Gastrocnemius medialis (tissue), 4 donors: ENCODE measurements around the gene PDCD1. TPM values are rescaled to one million over a fixed set of nuclear protein-coding genes. Genes with fewer than 3 reads are reported as not detected.
A peak's percentile ranks its signal among the peaks of the same experiment; 100 is the strongest.
"Not testable (repeated sequence)": the region's sequence is repeated elsewhere in the genome, so short reads cannot be mapped to it uniquely, and the experiment has no call there.

Experiments used
- ATAC-seq, 2 donors: fragments of 150-250 bp; one replicate each; pipeline ENCODE4 v1.9.1; 2016
- DNase-seq, 2 donors: peaks; one replicate each; pipeline ENCODE4 v3.0.0-alpha.2; 2019
- H3K27ac ChIP-seq, 4 donors: fragments of 200-600 bp; sonication (generic); 1 replicate in 1 of 4; 2 replicates in 3 of 4; pipeline ENCODE4 v1.5.1; 2016 to 2018; ENCODE audit warnings: mild to moderate bottlenecking in 2 of 4, moderate library complexity in 1 of 4
- H3K27me3 ChIP-seq, 3 donors: fragments of 200-600 bp; sonication (generic) in 2 of 3; 1 replicate in 1 of 3; 2 replicates in 2 of 3; pipeline versions ENCODE4 v1.5.1 to v1.6.0; 2016 to 2019; ENCODE audit warnings: mild to moderate bottlenecking in 1 of 3, moderate library complexity in 1 of 3
- H3K36me3 ChIP-seq, 2 donors: fragments of 200-600 bp; sonication (generic) in 1 of 2; one replicate each; pipeline ENCODE4 v1.5.1; 2017 to 2018
- H3K4me1 ChIP-seq, 2 donors: fragments of 200-600 bp; sonication (generic) in 1 of 2; one replicate each; pipeline ENCODE4 v1.5.1; 2016 to 2017; ENCODE audit warnings: mild to moderate bottlenecking in 2 of 2
- H3K4me3 ChIP-seq, 4 donors: fragments of 200-600 bp; sonication (generic) in 3 of 4; 1 replicate in 1 of 4; 2 replicates in 3 of 4; pipeline ENCODE4 v1.5.1; 2016 to 2019; ENCODE audit warnings: mild to moderate bottlenecking in 2 of 4
- H3K9me3 ChIP-seq, 3 donors: fragments of 200-600 bp; sonication (generic) in 2 of 3; 1 replicate in 1 of 3; 2 replicates in 2 of 3; pipeline ENCODE4 v1.5.1; 2016 to 2019
- POLR2A ChIP-seq, 2 donors: fragments of 450-650 bp; IDR thresholded peaks; one replicate each; pipeline ENCODE4 v1.6.1; 2017; ENCODE audit warnings: antibody characterized with exemption in 2 of 2, mild to moderate bottlenecking in 2 of 2, moderate library complexity in 2 of 2
- in situ Hi-C, 4 donors: fragments of 200-750 bp; cut with MboI; loops; one replicate each; pipeline versions ENCODE4 v1.15.0 to v1.8.0; 2017; ENCODE audit warnings: low sequenced_read_pairs in 4 of 4
- intact Hi-C: fragments of 100-400 bp; cut with DNase I; formaldehyde crosslinking; loops from one replicate; pipeline ENCODE4 v1.15.1; 2023; ENCODE audit warnings: low total_unique reads
- total RNA-seq, 4 donors: library from RNA; depleted of rRNA; stranded (reverse); fragments of >200 nt; gene quantifications; one replicate each; pipeline versions ENCODE4 v1.1.0 to v1.2.3, GENCODE V29; 2016
- TF ChIP-seq, protein P1 (sequence below), 5 experiments: fragments of 450-650 bp in 3 of 5; fragments of 200-600 bp in 2 of 5; sonication (generic) in 2 of 5; IDR thresholded peaks in 4 of 5; conservative IDR thresholded peaks in 1 of 5; 1 replicate in 4 of 5; 2 replicates in 1 of 5; pipeline ENCODE4 v1.5.1; 2016 to 2019; ENCODE audit warnings: antibody characterized with exemption in 5 of 5, mild to moderate bottlenecking in 3 of 5, moderate library complexity in 3 of 5

The PDCD1 gene
- under 1 TPM in 1 of 4 donors, not detected in 3; 0.13 TPM for total RNA-seq

DNA sequence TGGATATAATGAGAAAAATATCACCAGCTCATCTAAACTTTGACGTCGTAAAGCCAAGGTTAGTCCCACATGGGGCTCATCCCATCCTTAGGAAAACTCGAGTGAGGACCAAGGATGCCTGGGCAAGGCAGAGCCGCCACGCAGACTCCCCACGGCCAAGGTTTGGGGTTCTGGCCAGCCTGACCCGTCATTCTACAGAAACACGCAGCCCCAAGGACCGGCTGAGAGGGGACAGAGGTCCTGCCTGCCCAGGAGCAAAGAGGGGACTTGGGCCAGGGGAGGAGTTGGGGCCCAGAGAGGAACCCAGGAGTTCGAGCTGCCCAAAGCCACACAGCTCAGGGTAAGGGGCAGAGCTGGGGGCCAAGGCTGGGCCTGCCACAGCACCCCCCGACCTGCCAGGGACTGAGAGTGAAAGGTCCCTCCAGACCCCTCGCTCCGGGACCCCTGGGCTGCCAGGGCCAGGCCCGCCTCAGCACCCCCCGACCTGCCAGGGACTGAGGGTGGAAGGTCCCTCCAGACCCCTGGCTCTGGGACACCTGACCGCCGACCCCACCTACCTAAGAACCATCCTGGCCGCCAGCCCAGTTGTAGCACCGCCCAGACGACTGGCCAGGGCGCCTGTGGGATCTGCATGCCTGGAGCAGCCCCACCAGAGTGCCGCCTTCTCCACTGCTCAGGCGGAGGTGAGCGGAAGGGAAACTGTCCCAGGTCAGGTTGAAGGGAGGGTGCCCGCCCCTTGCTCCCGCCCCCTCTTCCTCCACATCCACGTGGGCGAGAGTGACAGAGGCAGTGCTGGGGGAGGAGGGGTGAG lies at the start of gene PDCD1:
Gene PDCD1, minus strand, starts transcription at position 689 of the 811 bp plus-strand sequence. Its CDS starts 56 bp downstream, at position 633.
- peaks cover 12 to 16% (median 14%) of the 10 kb centered on the region in 3 donors for H3K27me3 ChIP-seq
- H3K4me1 ChIP-seq, result peaks cover 13 to 17% of the 10 kb centered on the region in 2 donors
- H3K4me3 ChIP-seq, result peak within 1 kb of the TSS; percentile 18 to 43 (median 32)
- intact Hi-C loops (no loop called here), in situ Hi-C loops (no loop called here)
- peak within 1 kb of the TSS; percentile 43 to 79 (median 72) for H3K27ac ChIP-seq
- DNase-seq, result peak in 1 of 2 donors; percentile 23
- no peaks in the 10 kb centered on the region for H3K9me3 ChIP-seq
- no peaks in the 10 kb centered on the region for H3K36me3 ChIP-seq
- no peak for ATAC-seq
- TF ChIP-seq, protein P1, sequence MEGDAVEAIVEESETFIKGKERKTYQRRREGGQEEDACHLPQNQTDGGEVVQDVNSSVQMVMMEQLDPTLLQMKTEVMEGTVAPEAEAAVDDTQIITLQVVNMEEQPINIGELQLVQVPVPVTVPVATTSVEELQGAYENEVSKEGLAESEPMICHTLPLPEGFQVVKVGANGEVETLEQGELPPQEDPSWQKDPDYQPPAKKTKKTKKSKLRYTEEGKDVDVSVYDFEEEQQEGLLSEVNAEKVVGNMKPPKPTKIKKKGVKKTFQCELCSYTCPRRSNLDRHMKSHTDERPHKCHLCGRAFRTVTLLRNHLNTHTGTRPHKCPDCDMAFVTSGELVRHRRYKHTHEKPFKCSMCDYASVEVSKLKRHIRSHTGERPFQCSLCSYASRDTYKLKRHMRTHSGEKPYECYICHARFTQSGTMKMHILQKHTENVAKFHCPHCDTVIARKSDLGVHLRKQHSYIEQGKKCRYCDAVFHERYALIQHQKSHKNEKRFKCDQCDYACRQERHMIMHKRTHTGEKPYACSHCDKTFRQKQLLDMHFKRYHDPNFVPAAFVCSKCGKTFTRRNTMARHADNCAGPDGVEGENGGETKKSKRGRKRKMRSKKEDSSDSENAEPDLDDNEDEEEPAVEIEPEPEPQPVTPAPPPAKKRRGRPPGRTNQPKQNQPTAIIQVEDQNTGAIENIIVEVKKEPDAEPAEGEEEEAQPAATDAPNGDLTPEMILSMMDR (IDR thresholded peaks at IDR 0.05 in 4 of 5, conservative IDR thresholded peaks at IDR 0.05 in 1 of 5), result no peak
- no peak for TF ChIP-seq POLR2A (IDR thresholded peaks at IDR 0.05)

DNA sequence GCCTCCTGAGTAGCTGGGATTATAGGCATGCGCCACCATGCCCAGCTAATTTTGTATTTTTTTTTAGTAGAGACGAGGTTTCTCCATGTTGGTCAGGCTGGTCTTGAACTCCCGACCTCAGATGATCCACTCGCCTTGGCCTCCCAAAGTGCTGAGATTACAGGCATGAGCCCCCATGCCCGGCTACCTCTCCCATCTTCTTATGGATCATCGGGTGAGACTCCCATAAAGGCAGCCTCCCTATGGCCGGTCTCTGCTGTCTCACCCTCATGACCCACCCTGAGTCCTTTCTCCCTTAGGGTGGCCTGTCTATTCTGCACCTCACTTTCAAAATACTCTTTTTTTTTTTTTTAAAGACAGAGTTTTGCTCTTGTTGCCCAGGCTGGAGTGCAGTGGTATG lies 49.1 kb upstream of the PDCD1 start:
- in situ Hi-C loops, intact Hi-C loops, H3K27me3 ChIP-seq: not testable (repeated sequence)

DNA sequence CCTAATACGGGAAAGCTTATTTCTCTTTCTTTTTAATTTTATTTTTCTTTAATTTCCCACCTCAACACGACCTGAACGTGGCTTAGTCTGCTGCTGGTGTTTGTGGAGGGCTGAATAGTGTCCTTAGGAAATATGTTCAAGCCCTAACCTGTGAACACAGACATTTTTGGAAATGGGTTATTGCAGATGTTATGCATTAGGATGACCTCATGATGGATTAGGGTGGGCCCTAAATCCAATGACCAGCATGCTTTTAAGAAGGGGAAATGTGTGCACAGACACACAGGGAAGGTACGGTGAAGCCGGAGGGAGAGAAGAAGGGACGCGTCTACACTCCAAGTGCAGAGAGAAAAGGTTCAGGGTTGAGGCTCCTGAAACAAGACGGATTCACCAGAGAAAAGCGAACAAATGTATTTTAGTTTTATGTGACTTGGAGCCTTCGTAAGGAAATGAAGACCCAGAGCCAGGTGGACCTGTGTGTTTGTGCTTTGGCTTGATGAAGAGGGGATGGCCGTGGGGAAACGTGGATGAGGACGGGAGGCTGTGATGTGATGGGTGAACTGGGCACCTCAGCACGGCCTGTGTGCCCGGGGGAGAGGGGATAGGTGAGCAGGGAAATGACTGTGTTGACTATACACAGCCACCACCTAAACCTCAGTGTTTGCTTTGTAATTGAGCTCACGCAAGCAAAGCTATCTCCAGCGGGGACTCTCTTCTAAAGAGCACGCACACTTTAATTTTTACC lies 48.3 kb upstream of the PDCD1 start:
- Histone ChIP-seq H3K27ac (no peak overlapping the region), H3K9me3 (no peaks in the 10 kb centered on the region), H3K4me1 (no peaks in the 10 kb centered on the region), H3K27me3 (no peaks in the 10 kb centered on the region), H3K4me3 (no peak overlapping the region), H3K36me3 (no peaks in the 10 kb centered on the region)
- in situ Hi-C loops (no loop called here), intact Hi-C loops (no loop called here)
- TF ChIP-seq, protein P1 (IDR thresholded peaks at IDR 0.05 in 4 of 5, conservative IDR thresholded peaks at IDR 0.05 in 1 of 5), result no peak
- TF ChIP-seq POLR2A (IDR thresholded peaks at IDR 0.05), result no peak
- ATAC-seq, result no peak
- no peak for DNase-seq

More for the DNA sequence above, 49.1 kb upstream of the PDCD1 start:
- H3K4me1 ChIP-seq, H3K4me3 ChIP-seq, ATAC-seq, H3K9me3 ChIP-seq, H3K27ac ChIP-seq, H3K36me3 ChIP-seq, DNase-seq: not testable (repeated sequence)

DNA sequence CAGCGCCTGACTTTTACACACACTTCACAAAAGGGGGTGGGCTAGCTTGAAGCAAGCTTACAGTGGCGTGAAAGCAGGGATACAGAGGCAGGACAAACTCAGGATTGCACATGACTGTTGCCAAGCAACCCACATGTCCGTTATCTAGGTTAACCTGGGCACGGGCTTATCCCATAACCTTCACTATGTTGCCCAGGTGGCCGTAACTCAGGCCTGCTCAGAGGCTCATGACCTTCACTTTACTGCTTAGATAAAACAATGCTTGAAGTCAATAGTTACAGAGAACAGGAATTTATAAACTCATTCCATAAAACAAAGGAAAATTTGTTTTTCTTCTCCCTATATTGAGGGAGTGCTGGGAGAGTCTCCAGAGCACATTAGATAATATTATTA lies 47.7 kb upstream of the PDCD1 start:
- DNase-seq, H3K9me3 ChIP-seq, H3K4me1 ChIP-seq, in situ Hi-C loops, H3K4me3 ChIP-seq, H3K36me3 ChIP-seq, H3K27me3 ChIP-seq, ATAC-seq, intact Hi-C loops, H3K27ac ChIP-seq: not testable (repeated sequence)

DNA sequence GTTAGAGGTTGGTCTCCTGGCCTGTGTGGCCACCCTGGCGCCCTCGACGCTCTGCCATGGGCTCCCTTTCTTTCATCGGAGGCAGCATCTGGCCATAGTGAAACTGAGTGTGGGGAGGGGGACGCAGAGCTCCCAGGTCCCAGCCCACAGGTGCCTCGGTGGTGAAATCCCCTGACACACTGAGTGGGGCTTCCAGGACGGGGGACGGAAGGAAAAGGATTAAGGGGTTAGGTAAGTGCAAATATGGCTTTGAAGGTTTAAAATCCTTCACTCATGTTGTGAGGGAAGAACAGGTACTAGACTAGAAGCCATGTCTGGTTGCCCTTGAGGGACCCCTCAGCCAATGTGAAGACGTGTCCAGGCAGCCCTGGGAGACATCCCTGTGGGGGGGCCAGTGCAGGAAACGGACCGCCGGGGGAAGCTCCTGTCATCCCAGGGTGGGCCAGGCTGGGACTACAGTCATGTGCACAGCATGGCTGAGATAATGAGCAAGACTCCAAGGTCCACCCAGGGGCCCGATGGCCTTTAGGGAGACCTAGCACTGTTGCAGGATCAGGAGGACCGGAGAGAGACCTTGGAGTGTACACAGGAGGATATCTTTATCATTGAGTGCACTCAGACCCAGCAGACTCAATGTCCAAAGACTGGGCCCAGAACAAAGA lies 47.2 kb upstream of the PDCD1 start:
- no peak overlapping the region for H3K4me3 ChIP-seq
- no peak for ATAC-seq
- in situ Hi-C loops (no loop called here), intact Hi-C loops (no loop called here)
- TF ChIP-seq, protein P1 (IDR thresholded peaks at IDR 0.05 in 4 of 5, conservative IDR thresholded peaks at IDR 0.05 in 1 of 5), result no peak
- no peak for TF ChIP-seq POLR2A (IDR thresholded peaks at IDR 0.05)
- peaks cover 0 to 9% (median 0%) of the 10 kb centered on the region in 3 donors for H3K27me3 ChIP-seq
- no peak overlapping the region for H3K27ac ChIP-seq
- no peaks in the 10 kb centered on the region for H3K4me1 ChIP-seq
- no peaks in the 10 kb centered on the region for H3K36me3 ChIP-seq
- H3K9me3 ChIP-seq, result no peaks in the 10 kb centered on the region
- no peak for DNase-seq
